Measurements from ENCODE around the gene HIPK4.

GRCh38 chr19:40370997-40371801 is 18.8 kb downstream of the HIPK4 start:
- TF ChIP-seq CTCF (conservative IDR thresholded peaks at IDR 0.05; ENCODE audit: low read depth, low read length) (no peak), EZH2 (IDR thresholded peaks at IDR 0.05; ENCODE audit: borderline replicate concordance, low read depth, low read length, poor library complexity, severe bottlenecking) (no peak)
